ENCODE data around the gene DEFB115.
"Not testable (repeated sequence)": the region's sequence is repeated elsewhere in the genome, so short reads cannot be mapped to it uniquely, and the experiment has no call there.

The DEFB115 gene, protein sequence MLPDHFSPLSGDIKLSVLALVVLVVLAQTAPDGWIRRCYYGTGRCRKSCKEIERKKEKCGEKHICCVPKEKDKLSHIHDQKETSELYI

DNA sequence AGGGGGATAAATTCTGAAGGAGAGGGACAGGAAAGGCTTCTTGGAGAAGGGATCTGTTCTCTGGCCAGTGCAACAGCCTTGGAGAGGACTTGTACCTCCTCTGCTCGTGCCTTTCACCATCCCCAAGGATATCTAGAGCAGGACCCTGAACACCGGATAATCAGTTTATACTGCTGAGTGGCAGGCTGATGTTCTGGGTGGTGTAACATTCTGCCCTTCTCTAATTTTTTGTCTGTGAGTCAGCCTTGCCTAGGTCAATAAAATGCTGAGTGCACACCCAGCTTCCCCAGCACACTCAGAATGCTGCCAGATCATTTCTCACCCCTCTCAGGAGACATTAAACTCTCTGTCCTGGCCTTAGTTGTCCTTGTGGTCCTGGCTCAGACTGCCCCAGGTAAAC is at the start of gene DEFB115:
TSS of gene DEFB115 (plus strand) at position 301 of the 400 bp plus-strand sequence. CDS start at position 301, 0 bp downstream.
- no peak for DNase-seq

DNA sequence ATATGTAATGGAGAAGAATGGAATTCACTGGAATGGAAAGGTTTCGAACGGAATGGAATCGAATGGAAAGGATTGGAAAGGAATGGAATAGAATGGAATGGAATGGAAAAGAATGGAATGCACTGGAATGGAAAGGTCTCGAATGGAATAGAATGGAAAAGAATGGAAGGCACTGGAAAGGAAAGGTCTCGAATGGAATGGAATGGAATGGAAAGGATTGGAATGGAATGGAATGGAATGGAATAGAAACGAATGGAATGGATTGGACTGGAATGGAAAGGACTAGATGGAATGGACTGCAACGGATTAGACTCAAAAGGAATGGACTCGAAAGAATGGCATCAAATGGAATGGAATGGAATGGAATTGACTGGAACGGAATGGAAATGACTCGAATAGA is 20.5 kb upstream of the DEFB115 start:
- no peak for DNase-seq

- DNase-seq = no peak
These were observed 19.7 kb upstream of the DEFB115 start for GRCh38 chr20:31237763-31238162.

- no peak for DNase-seq
These were observed 18.3 kb upstream of the DEFB115 start for GRCh38 chr20:31239139-31239538.

DNA sequence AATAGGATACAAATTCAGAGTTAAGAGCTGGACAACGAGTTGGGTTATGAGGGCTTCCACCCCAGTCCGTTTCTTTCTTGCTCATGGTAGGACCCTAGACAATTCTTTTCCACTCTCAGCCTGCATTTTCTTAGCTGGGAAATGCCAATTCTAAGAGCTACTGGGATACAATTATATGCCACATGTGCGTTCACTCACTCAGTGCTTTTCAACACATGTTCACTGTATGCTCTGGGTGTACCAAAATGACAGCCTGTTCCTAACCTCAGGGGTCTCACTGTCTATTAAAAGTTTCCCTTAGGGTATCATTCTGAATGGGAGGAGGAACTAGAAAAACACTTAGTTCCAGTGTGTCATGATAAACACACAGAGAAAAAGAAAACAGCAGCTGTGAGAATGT is 505 bp upstream of the DEFB115 start:
- no peak for DNase-seq

DNA sequence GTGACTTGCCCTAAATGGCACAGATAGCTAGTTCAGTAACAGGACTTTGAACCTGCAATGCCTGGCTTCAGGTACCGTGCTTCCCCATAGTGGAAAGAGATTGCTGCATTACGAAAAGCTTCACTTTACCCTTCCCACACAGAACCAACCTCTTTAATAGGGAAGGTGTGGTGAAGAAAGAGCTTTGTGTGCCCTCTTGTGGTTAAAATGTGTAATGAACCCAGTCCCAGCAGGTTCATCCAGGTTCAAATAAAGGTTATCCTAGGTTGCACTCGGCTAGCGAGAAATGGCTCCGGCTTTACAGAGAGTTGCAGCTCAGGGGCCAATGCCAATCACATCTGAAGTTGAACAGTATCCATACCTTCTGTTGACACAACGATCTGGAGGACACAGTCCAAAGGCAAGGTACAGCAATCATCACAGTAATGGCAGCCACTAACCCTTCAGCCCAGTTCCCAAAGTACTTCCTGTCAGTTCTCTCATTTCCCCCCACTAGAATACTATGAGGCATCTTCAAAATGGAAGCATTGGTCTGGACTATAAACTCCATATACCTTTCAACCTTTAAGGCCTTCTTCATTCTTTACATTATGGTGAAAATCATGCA is 3.0 kb downstream of the DEFB115 start:
- no peak for DNase-seq

DNA sequence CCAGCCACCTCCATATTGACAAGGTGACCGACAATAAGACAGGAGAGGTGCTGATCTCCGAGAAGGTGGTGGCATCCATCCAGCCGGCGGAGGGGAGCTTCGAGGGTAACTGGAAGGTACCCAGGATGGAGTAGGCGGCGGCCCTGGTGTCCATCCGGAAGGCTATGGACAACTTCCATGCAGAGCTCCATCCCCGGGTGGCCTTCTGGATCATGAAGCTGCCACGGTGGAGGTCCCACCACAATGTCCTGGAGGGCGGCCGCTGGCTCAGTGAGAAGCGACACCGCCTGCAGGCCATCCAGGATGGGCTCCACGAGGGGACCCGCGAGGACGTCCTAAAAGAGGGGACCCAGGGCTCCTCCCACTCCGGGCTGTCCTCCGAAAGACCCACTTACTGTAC is 17.0 kb downstream of the DEFB115 start:
- no peak for DNase-seq

GRCh38 chr20:31278178-31278577 is 20.7 kb downstream of the DEFB115 start:
- DNase-seq = no peak

DNA sequence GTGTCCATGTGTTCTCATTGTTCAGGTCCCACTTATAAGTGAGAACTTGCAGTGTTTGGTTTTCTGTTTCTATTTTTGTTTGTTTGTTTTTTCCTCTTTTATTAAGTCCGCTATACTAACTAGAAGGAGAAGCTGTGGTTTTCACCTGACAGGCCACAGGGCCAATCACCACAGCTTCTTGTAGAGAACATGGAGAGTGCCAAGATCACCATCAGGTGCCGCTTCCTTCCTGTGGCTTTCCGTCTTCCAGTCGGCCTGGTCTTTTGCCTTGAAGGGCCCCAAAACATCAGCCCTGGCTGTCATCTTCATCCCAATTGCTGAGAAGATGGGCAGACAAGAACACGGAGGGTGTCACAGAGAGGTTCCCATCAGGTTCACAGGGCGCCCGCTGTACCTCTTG is 27.5 kb downstream of the DEFB115 start:
- not testable (repeated sequence) for DNase-seq

DNA sequence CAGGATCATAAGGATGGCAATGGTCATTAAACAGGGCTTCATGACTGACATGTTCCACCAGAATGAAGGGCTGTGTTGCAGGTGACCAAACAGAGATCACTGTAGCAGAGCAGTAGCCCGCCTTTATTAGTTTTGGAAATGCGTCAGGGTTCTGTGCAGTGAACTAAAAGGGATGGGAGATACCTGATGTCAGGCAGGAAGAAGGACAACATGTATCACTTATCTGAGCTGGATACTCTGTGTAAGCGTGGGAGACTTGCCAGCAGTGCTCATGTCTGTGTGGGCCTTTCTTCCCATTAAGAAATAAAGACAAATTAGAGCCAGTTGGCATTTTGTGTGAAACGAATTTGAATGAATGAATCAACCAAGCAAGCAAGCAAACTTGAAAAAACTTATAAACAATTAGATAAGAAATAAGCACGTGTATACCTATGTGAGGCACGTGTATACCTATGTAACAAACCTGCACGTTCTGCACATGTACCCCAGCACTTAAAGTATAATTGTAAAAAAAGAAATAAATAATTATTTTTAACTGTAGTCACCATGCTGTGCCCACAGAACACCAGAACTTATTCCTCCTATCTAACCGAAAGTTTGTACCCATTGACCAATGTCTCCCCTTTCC is 51.2 kb downstream of the DEFB115 start, which contains the start of gene DEFB116:
TSS of gene DEFB116 (minus strand) at position 51 of the 628 bp plus-strand sequence. CDS start at position 51, 0 bp downstream.
- DNase-seq = no peak

All from activated CD4-positive, CD25-positive, alpha-beta regulatory T cell treated with anti-CD3 and anti-CD28 coated beads, Interleukin-2, amount 50 U/mL, for 72 hours (primary cell).